Central memory CD4-positive, alpha-beta T cell (primary cell): ENCODE measurements around the gene BLOC1S2.
"Not testable (repeated sequence)": the region's sequence is repeated elsewhere in the genome, so short reads cannot be mapped to it uniquely, and the experiment has no call there.

Experiments used
- DNase-seq: peaks from one replicate; pipeline ENCODE4 v3.0.0; 2022
- total RNA-seq, 3 experiments: gene quantifications; one replicate each; lab custom pipeline; 2026; lab: John Stamatoyannopoulos, UW

The BLOC1S2 gene
- total RNA-seq = 27.4 to 81.1 (median 37.8) reads per million in 3 experiments

DNA sequence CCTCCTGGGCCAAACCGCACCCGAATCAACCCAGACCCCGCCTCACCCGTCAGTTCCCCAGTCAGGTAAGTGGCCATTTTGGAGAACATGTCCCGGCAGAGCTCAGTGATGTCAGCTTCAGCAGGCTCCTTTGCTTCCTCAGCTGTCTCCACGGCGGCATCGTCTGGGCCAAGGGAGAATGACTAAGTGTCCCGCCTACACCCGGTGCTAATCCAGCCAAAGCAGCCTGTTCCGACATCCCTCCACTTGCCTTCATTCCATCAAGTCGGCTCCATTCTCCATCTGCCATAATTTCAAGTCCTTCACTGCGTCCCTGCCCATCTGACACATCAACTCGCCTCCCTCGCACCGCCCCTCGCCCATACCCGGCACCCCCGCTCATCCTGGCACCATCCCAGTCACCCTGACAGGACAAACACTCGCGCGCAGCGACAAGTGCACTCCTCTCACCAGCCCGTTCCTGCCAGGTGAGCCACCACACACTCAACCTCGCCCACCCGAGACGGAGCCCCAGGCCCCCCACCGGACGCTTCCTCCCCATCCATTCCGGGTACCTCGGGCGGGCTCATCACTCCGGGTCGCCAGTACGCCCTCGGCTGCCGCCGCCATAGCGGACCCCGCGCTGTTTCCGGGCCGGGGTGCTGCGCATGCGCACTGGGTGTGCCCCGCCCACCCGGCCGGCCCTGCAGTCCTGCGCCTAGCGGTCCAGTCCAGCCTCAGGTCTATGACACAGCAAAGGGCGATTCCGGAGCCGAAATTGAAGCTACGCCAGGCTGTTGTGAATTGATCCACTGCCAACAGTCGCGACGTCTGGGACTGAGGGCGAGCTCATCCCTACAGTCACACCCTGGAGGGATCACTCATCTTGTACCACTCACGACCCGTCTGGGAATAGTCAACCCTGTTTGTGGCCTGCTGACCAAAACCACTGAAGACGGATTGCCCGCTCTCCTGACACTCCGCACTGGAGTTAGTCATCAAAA, at the start of gene BLOC1S2:
TSS of gene BLOC1S2 (minus strand) at position 630 of the 983 bp plus-strand sequence. CDS start at position 609, 21 bp downstream.
- peak; percentile 83 for DNase-seq

GRCh38 chr10:100334762-100335161, 48.3 kb upstream of the BLOC1S2 start:
- DNase-seq = no peak

DNA sequence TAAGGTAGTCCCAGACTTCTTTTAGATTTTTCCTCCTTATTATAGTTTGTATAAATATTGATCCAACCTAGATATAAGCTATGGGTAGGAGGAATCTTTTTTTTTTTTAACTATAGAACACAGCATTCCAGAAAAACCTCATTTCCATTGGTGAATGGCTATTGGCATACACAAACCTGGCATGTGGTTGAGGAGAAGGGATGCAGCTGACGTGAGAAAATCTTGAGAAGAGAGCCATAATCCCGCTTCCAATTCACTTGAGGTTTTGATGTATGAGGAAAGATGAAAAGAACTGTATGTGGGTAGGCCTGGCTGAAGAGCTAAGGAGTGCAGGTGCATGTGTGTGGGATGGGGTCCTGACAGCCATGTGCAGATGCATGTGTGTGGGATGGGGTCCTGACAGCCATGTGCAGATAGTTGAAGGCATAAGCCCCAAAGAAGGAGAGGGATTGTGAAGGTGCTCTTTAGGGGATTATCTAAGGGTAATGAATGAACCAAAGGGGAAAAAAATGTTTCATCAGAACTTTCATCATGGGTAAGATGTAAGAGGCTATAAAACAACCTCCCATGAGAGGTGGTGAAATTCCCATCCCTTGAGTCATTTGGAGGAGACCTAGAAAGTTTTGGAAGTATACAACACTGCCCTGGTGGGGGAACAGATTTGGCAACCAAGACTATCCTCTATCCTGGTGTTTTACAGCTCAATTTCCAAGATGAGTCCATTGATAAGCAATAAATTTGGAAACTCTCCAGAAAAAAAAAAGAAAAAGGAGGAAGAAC, 47.4 kb upstream of the BLOC1S2 start:
- DNase-seq = no peak

GRCh38 chr10:100333106-100333505, 46.6 kb upstream of the BLOC1S2 start:
- no peak for DNase-seq

- DNase-seq = no peak
These were observed 43.6 kb upstream of the BLOC1S2 start, which contains the start of gene PKD2L1 for GRCh38 chr10:100330079-100330478. Gene PKD2L1 (minus strand): TSS chr10:100330228. CDS start chr10:100330103, 125 bp downstream.

DNA sequence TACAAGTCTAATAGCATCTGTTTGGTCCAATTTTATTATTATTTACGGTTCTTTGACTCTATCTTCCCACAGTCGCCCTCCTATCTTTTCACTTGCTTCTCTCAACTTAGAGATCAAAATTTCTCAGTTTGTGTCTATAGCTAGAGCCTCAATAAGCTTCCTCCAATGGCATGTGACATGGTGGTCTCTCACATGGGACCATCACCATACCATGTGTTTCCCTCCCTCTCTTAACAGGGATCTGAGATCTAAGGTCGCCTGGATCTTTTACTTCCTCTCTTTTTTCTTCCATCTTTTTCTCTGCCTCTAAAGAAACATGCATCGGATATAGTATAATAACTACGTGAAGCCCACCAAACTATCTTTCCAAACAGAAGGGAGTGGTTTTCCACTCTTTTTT, 41.7 kb upstream of the BLOC1S2 start:
- no peak for DNase-seq

GRCh38 chr10:100327718-100328009, 41.2 kb upstream of the BLOC1S2 start:
- DNase-seq = no peak

DNA sequence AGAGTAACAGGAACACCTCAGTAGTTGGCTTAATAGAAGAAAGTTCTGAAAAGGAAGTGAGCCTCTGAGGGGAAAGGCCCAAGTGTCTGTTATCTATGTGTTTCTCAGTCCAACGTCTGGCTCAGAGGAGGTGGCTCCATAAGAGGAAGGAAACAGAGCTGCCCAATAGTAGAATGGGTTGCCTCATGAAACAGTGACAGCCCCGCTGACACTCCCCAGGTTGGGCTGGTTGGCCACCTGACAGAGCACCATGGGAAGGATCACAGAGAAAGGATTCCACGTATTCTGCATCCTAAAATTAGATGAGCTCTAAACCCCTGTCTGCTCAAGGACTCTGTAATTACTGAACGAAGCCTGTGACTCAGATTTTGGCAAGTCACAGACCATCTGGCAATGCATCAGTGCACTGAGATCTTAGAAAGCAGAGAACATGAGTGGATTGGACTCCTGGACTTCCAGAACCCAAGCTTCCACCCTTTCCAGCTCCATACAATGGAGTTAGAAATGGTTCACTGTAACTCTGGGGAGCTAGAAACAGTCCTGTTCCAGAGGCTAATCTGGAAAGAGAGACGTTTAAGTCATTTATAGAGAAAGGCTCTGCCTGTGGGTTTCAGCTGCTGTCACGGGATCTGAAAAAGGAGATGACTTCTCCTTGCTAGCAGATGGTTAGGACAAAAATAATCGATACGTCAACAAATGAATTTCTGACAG, 40.7 kb upstream of the BLOC1S2 start:
- DNase-seq = no peak

GRCh38 chr10:100325158-100325557, 38.7 kb upstream of the BLOC1S2 start:
- no peak for DNase-seq

GRCh38 chr10:100319707-100320402, 33.4 kb upstream of the BLOC1S2 start:
- no peak for DNase-seq

DNA sequence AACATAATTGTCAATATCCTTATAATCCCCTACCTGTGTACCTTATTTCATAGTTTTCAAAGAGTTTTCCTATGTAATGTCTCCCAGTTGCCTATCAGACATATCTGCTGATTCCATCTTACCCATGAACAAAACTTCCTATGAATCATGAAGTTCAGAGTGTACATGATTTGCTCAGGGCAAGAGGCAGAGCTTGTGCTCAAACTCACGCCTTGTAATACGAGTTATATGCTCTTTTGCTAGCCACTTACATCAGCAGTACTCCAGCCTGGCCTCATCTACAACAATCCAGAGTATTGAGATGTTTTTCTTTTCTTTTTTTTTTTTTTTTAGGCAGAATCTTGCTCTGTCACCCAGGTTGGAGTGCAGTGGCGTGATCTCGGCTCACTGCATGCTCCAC, 31.7 kb upstream of the BLOC1S2 start:
- DNase-seq = no peak

- no peak for DNase-seq
These were observed 29.1 kb upstream of the BLOC1S2 start for GRCh38 chr10:100315615-100316014.

GRCh38 chr10:100311298-100311697, 24.8 kb upstream of the BLOC1S2 start:
- no peak for DNase-seq

GRCh38 chr10:100307684-100308083, 21.2 kb upstream of the BLOC1S2 start:
- no peak for DNase-seq

DNA sequence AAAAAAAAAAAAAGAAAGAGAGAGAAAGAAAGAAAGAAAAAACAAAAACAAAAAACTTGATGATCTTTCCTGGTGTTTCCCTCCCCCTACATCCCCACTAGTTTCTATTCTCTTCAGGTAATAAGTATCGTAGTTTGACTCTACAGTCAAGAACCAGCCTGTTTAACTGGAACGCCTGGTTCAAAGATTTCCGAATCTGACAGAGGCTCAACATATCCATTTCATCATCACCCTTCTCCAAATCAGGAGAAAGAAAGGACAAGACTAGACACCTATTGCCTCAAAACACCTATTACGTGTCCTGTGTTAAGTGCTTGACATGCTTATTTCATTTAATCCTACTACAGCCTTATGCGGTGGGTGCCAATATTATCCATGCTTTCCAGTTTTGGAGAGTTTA, 20.4 kb upstream of the BLOC1S2 start:
- no peak for DNase-seq

DNA sequence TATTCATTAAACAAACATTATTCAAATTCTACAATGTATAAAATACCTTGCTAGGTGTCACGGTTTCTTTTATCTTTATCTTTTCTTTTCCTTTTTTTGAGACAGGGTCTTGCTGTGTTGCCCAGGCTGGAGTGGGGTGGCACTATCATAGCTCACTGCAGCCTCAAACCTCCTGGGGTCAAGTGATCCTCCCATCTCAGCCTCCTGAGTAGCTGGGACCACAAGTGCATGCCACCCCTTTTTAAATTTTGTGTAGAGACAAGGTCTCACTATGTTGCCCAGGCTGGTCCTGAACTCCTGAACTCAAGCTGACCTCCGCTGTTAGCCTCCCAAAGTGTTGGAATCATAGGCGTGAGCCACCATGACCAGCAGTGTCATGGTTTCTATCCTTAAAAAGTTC, 17.9 kb upstream of the BLOC1S2 start:
- no peak for DNase-seq

DNA sequence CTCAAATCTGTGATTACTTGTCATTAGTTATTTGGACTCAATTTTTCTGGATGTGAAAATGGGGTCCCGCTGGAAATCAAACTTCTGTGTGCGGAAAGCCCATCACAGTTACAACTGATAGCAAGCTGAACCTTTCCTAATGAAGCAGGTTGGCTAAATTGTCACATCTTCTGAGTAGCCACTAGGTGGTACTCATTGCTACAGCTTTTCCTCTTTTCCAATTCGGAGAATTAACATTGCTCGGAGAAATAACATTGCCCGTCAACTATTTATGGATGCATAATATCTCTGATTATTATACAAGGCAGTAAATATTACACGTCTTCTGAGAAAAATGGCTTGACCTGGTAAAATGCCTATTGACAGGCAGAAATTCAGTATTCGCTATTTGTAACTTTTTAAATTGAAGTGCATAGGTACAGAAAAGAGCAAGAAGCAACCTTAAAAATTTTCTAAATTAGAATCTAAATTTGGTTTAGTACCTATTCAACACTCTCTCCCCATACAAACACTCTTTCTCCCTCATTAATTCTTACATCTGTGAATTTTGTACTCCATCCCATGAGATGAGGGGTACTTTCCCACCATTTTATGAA, 17.3 kb upstream of the BLOC1S2 start:
- no peak for DNase-seq

DNA sequence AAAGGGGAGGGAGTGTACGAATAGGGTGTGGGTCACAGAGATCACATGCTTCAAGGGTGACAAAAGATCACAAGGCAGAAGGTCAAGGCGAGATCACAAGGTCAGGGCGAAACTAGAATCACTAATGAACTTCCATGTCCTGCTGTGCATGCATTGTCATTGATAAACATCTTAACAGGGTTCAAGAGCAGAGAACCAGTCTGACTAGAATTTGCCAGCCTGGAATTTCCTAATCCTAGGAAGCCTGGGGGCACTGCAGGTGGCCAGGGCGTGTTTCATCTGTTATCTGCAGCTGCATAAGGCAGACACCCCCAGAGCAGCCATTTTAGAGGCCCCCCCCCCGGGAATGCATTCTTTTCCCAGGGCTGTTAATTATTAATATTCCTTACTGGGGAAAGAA, 14.6 kb upstream of the BLOC1S2 start:
- not testable (repeated sequence) for DNase-seq

GRCh38 chr10:100297242-100297641, 10.8 kb upstream of the BLOC1S2 start:
- no peak for DNase-seq

GRCh38 chr10:100293066-100293465, 6.6 kb upstream of the BLOC1S2 start:
- DNase-seq = no peak

GRCh38 chr10:100292300-100292699, 5.8 kb upstream of the BLOC1S2 start:
- not testable (repeated sequence) for DNase-seq

- no peak for DNase-seq
These were observed 4.9 kb upstream of the BLOC1S2 start for GRCh38 chr10:100291356-100291755.
